ENCODE measurements around the gene EEF1AKMT1. TPM values are rescaled to one million over a fixed set of nuclear protein-coding genes. Genes with fewer than 3 reads are reported as not detected.

The EEF1AKMT1 gene
- total RNA-seq, 1 experiment from 2014 or later: 9.8 TPM

DNA sequence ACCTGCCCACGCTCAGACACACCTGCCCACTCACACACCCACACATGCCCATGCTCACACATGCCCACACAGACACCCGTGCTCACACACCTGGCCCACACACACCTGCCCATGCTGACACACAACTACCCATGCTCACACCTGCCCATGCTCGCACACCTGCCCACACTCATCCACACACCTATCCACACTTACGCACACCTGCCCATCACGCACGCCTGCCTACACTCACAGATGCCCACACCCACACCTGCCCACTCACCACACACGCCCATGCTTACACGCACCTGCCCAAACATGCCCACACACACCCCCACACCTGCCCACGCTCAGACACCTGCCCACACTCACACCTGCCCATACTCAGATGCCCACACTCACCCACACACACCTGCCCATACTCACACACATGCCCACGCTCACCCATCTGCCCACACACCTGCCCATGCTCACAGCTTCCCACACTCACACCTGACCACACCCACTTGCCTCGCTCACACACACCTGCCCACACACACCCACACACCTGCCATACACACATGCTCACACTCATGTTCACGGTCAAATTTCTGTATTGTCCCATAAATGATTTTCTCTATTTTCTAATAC, 54.7 kb downstream of the EEF1AKMT1 start:
- no peaks in the 10 kb centered on the region for H3K27me3 ChIP-seq (ENCODE audit: insufficient read depth, low read length)
- peak overlapping the region; percentile 18; the same call in 1 of the 2 replicates for H3K27ac ChIP-seq (ENCODE audit: low read depth, low read length)
- intact Hi-C loops (cut with micrococcal nuclease): no loop called here
- no peak for TF ChIP-seq TCF7L2 (IDR thresholded peaks at IDR 0.05; ENCODE audit: borderline replicate concordance, extremely low read depth, insufficient read depth, insufficient read length)
- TF ChIP-seq, protein P1, sequence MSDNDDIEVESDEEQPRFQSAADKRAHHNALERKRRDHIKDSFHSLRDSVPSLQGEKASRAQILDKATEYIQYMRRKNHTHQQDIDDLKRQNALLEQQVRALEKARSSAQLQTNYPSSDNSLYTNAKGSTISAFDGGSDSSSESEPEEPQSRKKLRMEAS (IDR thresholded peaks at IDR 0.05): no peak
- TF ChIP-seq, protein P2, sequence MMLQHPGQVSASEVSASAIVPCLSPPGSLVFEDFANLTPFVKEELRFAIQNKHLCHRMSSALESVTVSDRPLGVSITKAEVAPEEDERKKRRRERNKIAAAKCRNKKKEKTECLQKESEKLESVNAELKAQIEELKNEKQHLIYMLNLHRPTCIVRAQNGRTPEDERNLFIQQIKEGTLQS (IDR thresholded peaks at IDR 0.05): no peak
- no peak for TF ChIP-seq FOSL1 (IDR thresholded peaks at IDR 0.05; ENCODE audit: low read depth)
- no peak for TF ChIP-seq SRF (IDR thresholded peaks at IDR 0.05; ENCODE audit: low read depth)
- no peak for TF ChIP-seq CBX3 (IDR thresholded peaks at IDR 0.05; ENCODE audit: low read depth)
- no peak for TF ChIP-seq EZH2 (IDR thresholded peaks at IDR 0.05)
- no peak for TF ChIP-seq SP1 (IDR thresholded peaks at IDR 0.05; ENCODE audit: low read depth)
- no peak for TF ChIP-seq YY1 (IDR thresholded peaks at IDR 0.05; ENCODE audit: extremely low read depth, insufficient replicate concordance, low read depth, low read length)
- TF ChIP-seq EZH2phosphoT487 (IDR thresholded peaks at IDR 0.05; ENCODE audit: borderline replicate concordance): no peak
- no peak for TF ChIP-seq ELF1 (IDR thresholded peaks at IDR 0.05; ENCODE audit: borderline replicate concordance, low read depth)
- TF ChIP-seq ZFX (IDR thresholded peaks at IDR 0.05): no peak
- no peak for TF ChIP-seq RAD21 (IDR thresholded peaks at IDR 0.05; ENCODE audit: low read depth)
- TF ChIP-seq, protein P3, sequence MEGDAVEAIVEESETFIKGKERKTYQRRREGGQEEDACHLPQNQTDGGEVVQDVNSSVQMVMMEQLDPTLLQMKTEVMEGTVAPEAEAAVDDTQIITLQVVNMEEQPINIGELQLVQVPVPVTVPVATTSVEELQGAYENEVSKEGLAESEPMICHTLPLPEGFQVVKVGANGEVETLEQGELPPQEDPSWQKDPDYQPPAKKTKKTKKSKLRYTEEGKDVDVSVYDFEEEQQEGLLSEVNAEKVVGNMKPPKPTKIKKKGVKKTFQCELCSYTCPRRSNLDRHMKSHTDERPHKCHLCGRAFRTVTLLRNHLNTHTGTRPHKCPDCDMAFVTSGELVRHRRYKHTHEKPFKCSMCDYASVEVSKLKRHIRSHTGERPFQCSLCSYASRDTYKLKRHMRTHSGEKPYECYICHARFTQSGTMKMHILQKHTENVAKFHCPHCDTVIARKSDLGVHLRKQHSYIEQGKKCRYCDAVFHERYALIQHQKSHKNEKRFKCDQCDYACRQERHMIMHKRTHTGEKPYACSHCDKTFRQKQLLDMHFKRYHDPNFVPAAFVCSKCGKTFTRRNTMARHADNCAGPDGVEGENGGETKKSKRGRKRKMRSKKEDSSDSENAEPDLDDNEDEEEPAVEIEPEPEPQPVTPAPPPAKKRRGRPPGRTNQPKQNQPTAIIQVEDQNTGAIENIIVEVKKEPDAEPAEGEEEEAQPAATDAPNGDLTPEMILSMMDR (IDR thresholded peaks at IDR 0.05 in 2 of 3, conservative IDR thresholded peaks at IDR 0.05 in 1 of 3; ENCODE audit: borderline replicate concordance in 1 of 3, insufficient read depth in 1 of 3, low read depth in 2 of 3, low read length in 2 of 3): no peak
- no peak for TF ChIP-seq CEBPB (IDR thresholded peaks at IDR 0.05; ENCODE audit: low read depth)
- no peak for TF ChIP-seq POLR2A (IDR thresholded peaks at IDR 0.05; ENCODE audit: borderline replicate concordance, extremely low read depth, insufficient read depth, insufficient read length)
- H3K9me2 ChIP-seq (ENCODE audit: insufficient read depth): no peaks in the 10 kb centered on the region
- no peaks in the 10 kb centered on the region for H3K36me3 ChIP-seq (ENCODE audit: control insufficient read depth in 1 of 2, insufficient read depth in 2 of 2, low read length in 2 of 2)
- H3K9me3 ChIP-seq (ENCODE audit: control insufficient read depth in 1 of 2, insufficient read depth in 1 of 2, low read depth in 1 of 2, low read length in 2 of 2): no peaks in the 10 kb centered on the region
- no peak overlapping the region for H3K4me2 ChIP-seq (ENCODE audit: low read length)
- no peak overlapping the region for H3K4me3 ChIP-seq (replicated peaks in 1 of 2; ENCODE audit: low read depth in 1 of 2, low read length in 2 of 2)
- ChIA-PET CTCF (no interaction called here), RAD21 (ENCODE audit: low non-redundant PET in 1 of 2, low total read pairs in 2 of 2, uncharacterized antibody in 2 of 2, unreplicated experiment in 2 of 2) (no interaction called here), POLR2A (no interaction called here)
- BruUV-seq (replicated peaks): no TSS peak
- H4K20me1 ChIP-seq (ENCODE audit: insufficient read depth): no peaks in the 10 kb centered on the region
- no peak overlapping the region for H2AFZ ChIP-seq (ENCODE audit: low read depth, low read length, poor library complexity, severe bottlenecking)
- DNase-seq (ENCODE audit: low read depth, low spot score) (no peak), ATAC-seq (no peak)
- no peak overlapping the region for H3K9ac ChIP-seq (ENCODE audit: low read length)
- H3K4me1 ChIP-seq (ENCODE audit: control insufficient read depth in 1 of 2, insufficient read depth in 2 of 2, low read length in 2 of 2): peaks cover 13 to 16% of the 10 kb centered on the region in 2 experiments
- H3K79me2 ChIP-seq (ENCODE audit: insufficient read depth, low read length): no peaks in the 10 kb centered on the region
